ENCODE data around the gene SELENOS. TPM values are rescaled to one million over a fixed set of nuclear protein-coding genes. Genes with fewer than 3 reads are reported as not detected.

Gene SELENOS
- polyA plus RNA-seq, 1 donor from 2014 or later, result 136 TPM

DNA sequence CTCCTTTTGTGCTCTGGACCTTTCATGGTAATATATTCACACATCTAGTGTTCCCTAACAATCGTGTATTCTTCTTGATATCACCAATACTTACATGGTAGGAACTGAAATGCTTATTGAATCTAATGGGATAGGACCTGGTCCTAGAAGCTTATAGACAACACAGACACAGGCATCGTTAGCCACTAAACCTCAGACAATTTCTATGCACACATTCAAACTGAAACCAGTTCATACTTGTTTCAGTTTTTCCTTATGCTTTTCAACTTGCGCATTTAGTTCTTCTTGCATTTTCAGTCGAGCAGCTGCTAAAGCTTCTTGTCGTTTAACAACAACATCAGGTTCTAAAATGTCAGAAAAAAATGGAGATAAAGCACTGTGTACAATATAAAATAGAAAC lies 2.3 kb downstream of the SELENOS start:
- H3K36me3 ChIP-seq (ENCODE audit: insufficient read depth, low read length), result no peaks in the 10 kb centered on the region

DNA sequence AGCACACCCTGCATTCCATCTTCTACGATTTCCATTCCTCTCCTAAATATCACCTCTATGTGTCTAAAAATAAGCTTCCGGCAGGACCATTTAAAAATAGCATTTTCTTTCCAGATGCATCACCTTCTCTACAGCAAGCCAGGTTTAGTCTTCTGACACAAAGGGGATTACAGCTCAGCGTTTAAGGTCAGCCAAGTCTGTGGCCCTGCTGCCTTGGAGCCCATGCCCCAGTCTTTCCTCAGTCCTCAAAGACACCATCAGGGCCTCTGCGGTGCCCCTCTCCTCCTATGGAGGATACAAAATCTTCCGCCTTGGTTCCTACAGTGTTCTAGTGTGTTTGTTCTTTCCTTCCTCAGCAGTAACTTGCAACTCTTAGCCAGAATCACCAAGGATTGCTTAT lies 3.8 kb downstream of the SELENOS start:
- no peak overlapping the region for H3K27ac ChIP-seq (ENCODE audit: low read length)
- no peaks in the 10 kb centered on the region for H4K20me1 ChIP-seq (ENCODE audit: insufficient read depth)
- H2AFZ ChIP-seq (ENCODE audit: low read depth, low read length), result no peak overlapping the region
- H3K9me2 ChIP-seq (ENCODE audit: insufficient read depth, low read length), result no peaks in the 10 kb centered on the region
- H3K79me2 ChIP-seq (replicated peaks; ENCODE audit: insufficient read depth, low read length), result peaks cover 17% of the 10 kb centered on the region
- H3K4me3 ChIP-seq (ENCODE audit: low read length), result no peak overlapping the region
- no peak for TF ChIP-seq EP300 (conservative IDR thresholded peaks at IDR 0.05; ENCODE audit: poor library complexity, severe bottlenecking)
- TF ChIP-seq EZH2 (IDR thresholded peaks at IDR 0.05; ENCODE audit: borderline replicate concordance, insufficient read depth, low read length, poor library complexity, severe bottlenecking), result no peak
- no peak for TF ChIP-seq MXI1 (conservative IDR thresholded peaks at IDR 0.05; ENCODE audit: poor library complexity, severe bottlenecking)
- TF ChIP-seq, protein P1, sequence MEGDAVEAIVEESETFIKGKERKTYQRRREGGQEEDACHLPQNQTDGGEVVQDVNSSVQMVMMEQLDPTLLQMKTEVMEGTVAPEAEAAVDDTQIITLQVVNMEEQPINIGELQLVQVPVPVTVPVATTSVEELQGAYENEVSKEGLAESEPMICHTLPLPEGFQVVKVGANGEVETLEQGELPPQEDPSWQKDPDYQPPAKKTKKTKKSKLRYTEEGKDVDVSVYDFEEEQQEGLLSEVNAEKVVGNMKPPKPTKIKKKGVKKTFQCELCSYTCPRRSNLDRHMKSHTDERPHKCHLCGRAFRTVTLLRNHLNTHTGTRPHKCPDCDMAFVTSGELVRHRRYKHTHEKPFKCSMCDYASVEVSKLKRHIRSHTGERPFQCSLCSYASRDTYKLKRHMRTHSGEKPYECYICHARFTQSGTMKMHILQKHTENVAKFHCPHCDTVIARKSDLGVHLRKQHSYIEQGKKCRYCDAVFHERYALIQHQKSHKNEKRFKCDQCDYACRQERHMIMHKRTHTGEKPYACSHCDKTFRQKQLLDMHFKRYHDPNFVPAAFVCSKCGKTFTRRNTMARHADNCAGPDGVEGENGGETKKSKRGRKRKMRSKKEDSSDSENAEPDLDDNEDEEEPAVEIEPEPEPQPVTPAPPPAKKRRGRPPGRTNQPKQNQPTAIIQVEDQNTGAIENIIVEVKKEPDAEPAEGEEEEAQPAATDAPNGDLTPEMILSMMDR (IDR thresholded peaks at IDR 0.05; ENCODE audit: poor library complexity, severe bottlenecking), result no peak
- no peak for TF ChIP-seq RAD21 (conservative IDR thresholded peaks at IDR 0.05)
- TF ChIP-seq POLR2AphosphoS5 (IDR thresholded peaks at IDR 0.05), result no peak
- TF ChIP-seq, protein P2, sequence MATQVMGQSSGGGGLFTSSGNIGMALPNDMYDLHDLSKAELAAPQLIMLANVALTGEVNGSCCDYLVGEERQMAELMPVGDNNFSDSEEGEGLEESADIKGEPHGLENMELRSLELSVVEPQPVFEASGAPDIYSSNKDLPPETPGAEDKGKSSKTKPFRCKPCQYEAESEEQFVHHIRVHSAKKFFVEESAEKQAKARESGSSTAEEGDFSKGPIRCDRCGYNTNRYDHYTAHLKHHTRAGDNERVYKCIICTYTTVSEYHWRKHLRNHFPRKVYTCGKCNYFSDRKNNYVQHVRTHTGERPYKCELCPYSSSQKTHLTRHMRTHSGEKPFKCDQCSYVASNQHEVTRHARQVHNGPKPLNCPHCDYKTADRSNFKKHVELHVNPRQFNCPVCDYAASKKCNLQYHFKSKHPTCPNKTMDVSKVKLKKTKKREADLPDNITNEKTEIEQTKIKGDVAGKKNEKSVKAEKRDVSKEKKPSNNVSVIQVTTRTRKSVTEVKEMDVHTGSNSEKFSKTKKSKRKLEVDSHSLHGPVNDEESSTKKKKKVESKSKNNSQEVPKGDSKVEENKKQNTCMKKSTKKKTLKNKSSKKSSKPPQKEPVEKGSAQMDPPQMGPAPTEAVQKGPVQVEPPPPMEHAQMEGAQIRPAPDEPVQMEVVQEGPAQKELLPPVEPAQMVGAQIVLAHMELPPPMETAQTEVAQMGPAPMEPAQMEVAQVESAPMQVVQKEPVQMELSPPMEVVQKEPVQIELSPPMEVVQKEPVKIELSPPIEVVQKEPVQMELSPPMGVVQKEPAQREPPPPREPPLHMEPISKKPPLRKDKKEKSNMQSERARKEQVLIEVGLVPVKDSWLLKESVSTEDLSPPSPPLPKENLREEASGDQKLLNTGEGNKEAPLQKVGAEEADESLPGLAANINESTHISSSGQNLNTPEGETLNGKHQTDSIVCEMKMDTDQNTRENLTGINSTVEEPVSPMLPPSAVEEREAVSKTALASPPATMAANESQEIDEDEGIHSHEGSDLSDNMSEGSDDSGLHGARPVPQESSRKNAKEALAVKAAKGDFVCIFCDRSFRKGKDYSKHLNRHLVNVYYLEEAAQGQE (IDR thresholded peaks at IDR 0.05; ENCODE audit: borderline replicate concordance), result no peak
- no peak for TF ChIP-seq SMC3 (conservative IDR thresholded peaks at IDR 0.05; ENCODE audit: poor library complexity)
- no peak for TF ChIP-seq TAF1 (IDR thresholded peaks at IDR 0.05; ENCODE audit: low read depth)
- H3K4me2 ChIP-seq (ENCODE audit: low read length), result no peak overlapping the region
- H3K27me3 ChIP-seq (ENCODE audit: insufficient read depth, low read depth, low read length), result no peaks in the 10 kb centered on the region
- no peaks in the 10 kb centered on the region for H3K9me3 ChIP-seq (ENCODE audit: low read length)
- no peak overlapping the region for H3K9ac ChIP-seq (ENCODE audit: low read length)
- no peaks in the 10 kb centered on the region for H3F3A ChIP-seq (ENCODE audit: insufficient read depth, low read length, poor library complexity, severe bottlenecking)
- H3K36me3 ChIP-seq (ENCODE audit: insufficient read depth, low read length), result no peaks in the 10 kb centered on the region

More for the DNA sequence above, 2.3 kb downstream of the SELENOS start:
- Histone ChIP-seq H3K79me2 (replicated peaks; ENCODE audit: insufficient read depth, low read length) (peaks cover 17% of the 10 kb centered on the region), H3K9ac (ENCODE audit: low read length) (no peak overlapping the region), H4K20me1 (ENCODE audit: insufficient read depth) (no peaks in the 10 kb centered on the region), H3K4me2 (ENCODE audit: low read length) (no peak overlapping the region), H3K27ac (ENCODE audit: low read length) (no peak overlapping the region), H3K9me3 (ENCODE audit: low read length) (no peaks in the 10 kb centered on the region), H2AFZ (ENCODE audit: low read depth, low read length) (no peak overlapping the region), H3K27me3 (ENCODE audit: insufficient read depth, low read depth, low read length) (no peaks in the 10 kb centered on the region), H3K4me3 (ENCODE audit: low read length) (no peak overlapping the region), H3K9me2 (ENCODE audit: insufficient read depth, low read length) (no peaks in the 10 kb centered on the region), H3F3A (ENCODE audit: insufficient read depth, low read length, poor library complexity, severe bottlenecking) (no peaks in the 10 kb centered on the region)
- no peak for TF ChIP-seq RAD21 (conservative IDR thresholded peaks at IDR 0.05)
- no peak for TF ChIP-seq EZH2 (IDR thresholded peaks at IDR 0.05; ENCODE audit: borderline replicate concordance, insufficient read depth, low read length, poor library complexity, severe bottlenecking)
- no peak for TF ChIP-seq EP300 (conservative IDR thresholded peaks at IDR 0.05; ENCODE audit: poor library complexity, severe bottlenecking)
- TF ChIP-seq POLR2AphosphoS5 (IDR thresholded peaks at IDR 0.05), result no peak
- TF ChIP-seq, protein P2 (IDR thresholded peaks at IDR 0.05; ENCODE audit: borderline replicate concordance), result no peak
- TF ChIP-seq, protein P1 (IDR thresholded peaks at IDR 0.05; ENCODE audit: poor library complexity, severe bottlenecking), result no peak
- no peak for TF ChIP-seq SMC3 (conservative IDR thresholded peaks at IDR 0.05; ENCODE audit: poor library complexity)
- no peak for TF ChIP-seq TAF1 (IDR thresholded peaks at IDR 0.05; ENCODE audit: low read depth)
- no peak for TF ChIP-seq MXI1 (conservative IDR thresholded peaks at IDR 0.05; ENCODE audit: poor library complexity, severe bottlenecking)
